SK-N-SH treated with all-trans-retinoic acid at 6 μM for 48 hours (cell line): ENCODE data around the gene SH3PXD2B.

Experiments used
- CREB5 ChIP-seq: fragments of 250-450 bp; sonication (Bioruptor Pico); IDR thresholded peaks from 2 replicates; pipeline ENCODE4 v1.5.1; 2020; ENCODE audit warnings: low read depth, mild to moderate bottlenecking, moderate library complexity
- OSR1 ChIP-seq: fragments of 250-450 bp; sonication (Bioruptor Pico); IDR thresholded peaks from 2 replicates; pipeline ENCODE4 v1.8.0; 2022; ENCODE audit warnings: moderate library complexity, mild to moderate bottlenecking, inconsistent platforms
- SNAI2 ChIP-seq: fragments of 250-450 bp; sonication (Bioruptor Pico); IDR thresholded peaks from 2 replicates; pipeline ENCODE4 v1.5.0; 2020; ENCODE audit warnings: mild to moderate bottlenecking, moderate library complexity
- TOX ChIP-seq: fragments of 250-450 bp; sonication (Bioruptor Pico); IDR thresholded peaks from 2 replicates; pipeline ENCODE4 v1.8.0; 2021; ENCODE audit warnings: mild to moderate bottlenecking, moderate library complexity, borderline replicate concordance

GRCh38 chr5:172405226-172406107, 48.9 kb downstream of the SH3PXD2B start:
- no peak for TF ChIP-seq SNAI2 (CRISPR knock-in tag)
- no peak for TF ChIP-seq TOX (CRISPR knock-in tag)
- TF ChIP-seq OSR1 (CRISPR knock-in tag), result no peak
- no peak for TF ChIP-seq CREB5 (CRISPR knock-in tag)
